Measurements from ENCODE around the gene COA1. TPM values are rescaled to one million over a fixed set of nuclear protein-coding genes. Genes with fewer than 3 reads are reported as not detected.

Gene COA1
- total and polyA plus RNA-seq, 2 donors (not counting 1 experiment from before 2014, with no cell fraction given): 28.7 to 72.7 TPM

Other genes with a start within 250 kb of the COA1 start
- 111 and 115 TPM in 2 replicates for gene STK17A, start 146.4 kb downstream of the COA1 start, total RNA-seq
- 72.8 and 84.3 TPM in 2 replicates for gene STK17A, start 146.4 kb downstream of the COA1 start, polyA plus RNA-seq
- gene BLVRA, start 29.2 kb upstream of the COA1 start, total RNA-seq: 6.9 and 7.2 TPM in 2 replicates
- gene BLVRA, start 29.2 kb upstream of the COA1 start, polyA plus RNA-seq: 3.2 and 5.4 TPM in 2 replicates
- gene MRPS24, start 140.0 kb upstream of the COA1 start, total RNA-seq: 44.3 and 54.1 TPM in 2 replicates
- 81.6 and 102 TPM in 2 replicates for gene MRPS24, start 140.0 kb upstream of the COA1 start, polyA plus RNA-seq
- 25.1 and 31.3 TPM in 2 replicates for gene URGCP, start 177.1 kb upstream of the COA1 start, total RNA-seq
- 12.5 and 16.5 TPM in 2 replicates for gene URGCP, start 177.1 kb upstream of the COA1 start, polyA plus RNA-seq
- gene UBE2D4, start 196.9 kb upstream of the COA1 start, total RNA-seq: 9.4 and 11.4 TPM in 2 replicates
- 4.7 and 5.8 TPM in 2 replicates for gene UBE2D4, start 196.9 kb upstream of the COA1 start, polyA plus RNA-seq